Tibial nerve (tissue), 3 donors: ENCODE measurements around the gene ZMYM4.

ENCODE experiments used
- CTCF ChIP-seq, 5 experiments: fragments of 200-600 bp in 3 of 5; fragments of 450-650 bp in 2 of 5; sonication (generic) in 3 of 5; IDR thresholded peaks; one replicate each; pipeline ENCODE4 v1.5.1; 2016 to 2019; ENCODE audit warnings: antibody characterized with exemption in 5 of 5, mild to moderate bottlenecking in 3 of 5, moderate library complexity in 2 of 5
- POLR2A ChIP-seq, 2 donors: fragments of 450-650 bp; IDR thresholded peaks; one replicate each; pipeline ENCODE4 v1.6.1; 2017; ENCODE audit warnings: antibody characterized with exemption in 2 of 2, mild to moderate bottlenecking in 2 of 2, moderate library complexity in 2 of 2

- TF ChIP-seq CTCF (IDR thresholded peaks at IDR 0.05) (no peak), POLR2A (IDR thresholded peaks at IDR 0.05) (no peak)
Measured at GRCh38 chr1:35406103-35406502, 137.6 kb downstream of the ZMYM4 start.
